IgD-negative memory B cell (primary cell): ENCODE data around the gene HSPA1L. TPM values are rescaled to one million over a fixed set of nuclear protein-coding genes. Genes with fewer than 3 reads are reported as not detected.
"Not testable (repeated sequence)": the region's sequence is repeated elsewhere in the genome, so short reads cannot be mapped to it uniquely, and the experiment has no call there.

Experiments
- H3K27ac Mint-ChIP-seq, 3 donors: one replicate each; pipeline ENCODE4 v1.8.0; 2020 to 2022; ENCODE audit warnings: mild to moderate bottlenecking in 3 of 3, mixed read lengths in 3 of 3, moderate library complexity in 1 of 3
- H3K27me3 Mint-ChIP-seq: one replicate; pipeline ENCODE4 v1.8.0; 2021; ENCODE audit warnings: mixed read lengths
- H3K36me3 Mint-ChIP-seq: one replicate; pipeline ENCODE4 v1.8.0; 2020; ENCODE audit warnings: mild to moderate bottlenecking, mixed read lengths
- H3K4me1 Mint-ChIP-seq, 3 donors: one replicate each; pipeline ENCODE4 v1.8.0; 2020 to 2022; ENCODE audit warnings: mixed read lengths in 3 of 3, mild to moderate bottlenecking in 1 of 3
- H3K4me3 Mint-ChIP-seq, 4 donors: one replicate each; pipeline ENCODE4 v1.8.0; 2020 to 2022; ENCODE audit warnings: mild to moderate bottlenecking in 4 of 4, mixed read lengths in 4 of 4, moderate library complexity in 3 of 4
- H3K9me3 Mint-ChIP-seq, 3 donors: one replicate each; pipeline ENCODE4 v1.8.0; 2020 to 2021; ENCODE audit warnings: mixed read lengths in 3 of 3, mild to moderate bottlenecking in 1 of 3
- polyA plus RNA-seq: library from polyadenylated mRNA; unstranded; fragments of 300-500 nt; fragmentation: Illumina TruSeq; gene quantifications from one replicate; pipeline ENCODE4 v1.2.3, GENCODE V29; 2021

The HSPA1L gene
- polyA plus RNA-seq, 1 donor from 2014 or later = 1.2 TPM

GRCh38 chr6:31847276-31847978 lies 32.3 kb upstream of the HSPA1L start:
- no peak overlapping the region for H3K4me3 Mint-ChIP-seq
- peaks cover 0 to 1% (median 0%) of the 10 kb centered on the region in 3 donors for H3K4me1 Mint-ChIP-seq
- H3K36me3 Mint-ChIP-seq = peaks cover 3% of the 10 kb centered on the region
- H3K9me3 Mint-ChIP-seq = no peaks in the 10 kb centered on the region
- H3K27ac Mint-ChIP-seq = no peak overlapping the region
- H3K27me3 Mint-ChIP-seq = no peaks in the 10 kb centered on the region

GRCh38 chr6:31844507-31844906 lies 29.4 kb upstream of the HSPA1L start:
- H3K36me3 Mint-ChIP-seq = peaks cover 2% of the 10 kb centered on the region
- peaks cover 0 to 1% (median 0%) of the 10 kb centered on the region in 3 donors for H3K4me1 Mint-ChIP-seq
- no peak overlapping the region for H3K4me3 Mint-ChIP-seq
- H3K27me3 Mint-ChIP-seq = no peaks in the 10 kb centered on the region
- H3K9me3 Mint-ChIP-seq = no peaks in the 10 kb centered on the region
- H3K27ac Mint-ChIP-seq = no peak overlapping the region

- H3K36me3 Mint-ChIP-seq = peaks cover 2% of the 10 kb centered on the region
- no peaks in the 10 kb centered on the region for H3K9me3 Mint-ChIP-seq
- H3K27ac Mint-ChIP-seq = peak overlapping the region in 1 of 3 donors; percentile 67
- peaks cover 9 to 12% (median 10%) of the 10 kb centered on the region in 3 donors for H3K4me1 Mint-ChIP-seq
- no peaks in the 10 kb centered on the region for H3K27me3 Mint-ChIP-seq
- no peak overlapping the region for H3K4me3 Mint-ChIP-seq
Observed at GRCh38 chr6:31842053-31842452, 27.0 kb upstream of the HSPA1L start.

- Mint-ChIP-seq H3K4me1 (peaks cover 18 to 30% (median 20%) of the 10 kb centered on the region in 3 donors), H3K27ac (peak overlapping the region in 1 of 3 donors; percentile 54), H3K4me3 (peak overlapping the region in 1 of 4 donors; percentile 59)
- not testable (repeated sequence) for H3K27me3 Mint-ChIP-seq, H3K36me3 Mint-ChIP-seq, H3K9me3 Mint-ChIP-seq
Observed at GRCh38 chr6:31839779-31840126, 24.7 kb upstream of the HSPA1L start.

- Mint-ChIP-seq H3K9me3 (no peaks in the 10 kb centered on the region), H3K4me3 (peak overlapping the region in 3 of 4 donors; percentile 26 to 76 (median 59)), H3K27ac (peak overlapping the region in 2 of 3 donors; percentile 39 to 54), H3K36me3 (peaks cover 2% of the 10 kb centered on the region), H3K4me1 (peaks cover 17 to 31% (median 28%) of the 10 kb centered on the region in 3 donors), H3K27me3 (no peaks in the 10 kb centered on the region)
Observed at GRCh38 chr6:31838968-31839367, 23.9 kb upstream of the HSPA1L start.

- not testable (repeated sequence) for H3K27me3 Mint-ChIP-seq, H3K9me3 Mint-ChIP-seq, H3K36me3 Mint-ChIP-seq
- Mint-ChIP-seq H3K4me3 (peak overlapping the region in 3 of 4 donors; percentile 95 to 97 (median 95)), H3K4me1 (peaks cover 18 to 31% (median 28%) of the 10 kb centered on the region in 3 donors), H3K27ac (peak overlapping the region in 2 of 3 donors; percentile 98 to 99)
Observed at GRCh38 chr6:31838114-31838553, 23.1 kb upstream of the HSPA1L start.

- Mint-ChIP-seq H3K4me1 (peaks cover 22 to 34% (median 34%) of the 10 kb centered on the region in 3 donors), H3K27ac (peak overlapping the region; percentile 98 to 100 (median 99)), H3K4me3 (peak overlapping the region; percentile 95 to 98 (median 96)), H3K36me3 (peaks cover 2% of the 10 kb centered on the region), H3K9me3 (no peaks in the 10 kb centered on the region), H3K27me3 (no peaks in the 10 kb centered on the region)
Observed at GRCh38 chr6:31837369-31838113, 22.5 kb upstream of the HSPA1L start.

GRCh38 chr6:31836474-31837368 lies 21.6 kb upstream of the HSPA1L start:
- H3K36me3 Mint-ChIP-seq = peaks cover 2% of the 10 kb centered on the region
- peaks cover 22 to 34% (median 34%) of the 10 kb centered on the region in 3 donors for H3K4me1 Mint-ChIP-seq
- no peaks in the 10 kb centered on the region for H3K27me3 Mint-ChIP-seq
- H3K9me3 Mint-ChIP-seq = no peaks in the 10 kb centered on the region
- H3K27ac Mint-ChIP-seq = peak overlapping the region; percentile 98 to 100 (median 99)
- H3K4me3 Mint-ChIP-seq = peak overlapping the region; percentile 95 to 98 (median 96)

- Mint-ChIP-seq H3K4me1 (peaks cover 23 to 36% (median 34%) of the 10 kb centered on the region in 3 donors), H3K36me3 (peaks cover 2% of the 10 kb centered on the region), H3K27ac (peak overlapping the region; percentile 98 to 100 (median 99)), H3K4me3 (peak overlapping the region; percentile 95 to 98 (median 96)), H3K9me3 (no peaks in the 10 kb centered on the region), H3K27me3 (no peaks in the 10 kb centered on the region)
Observed at GRCh38 chr6:31836047-31836473, 21.0 kb upstream of the HSPA1L start.

GRCh38 chr6:31834367-31835250 lies 19.5 kb upstream of the HSPA1L start:
- no peaks in the 10 kb centered on the region for H3K9me3 Mint-ChIP-seq
- H3K4me3 Mint-ChIP-seq = peak overlapping the region; percentile 95 to 98 (median 96)
- peak overlapping the region; percentile 98 to 100 (median 99) for H3K27ac Mint-ChIP-seq
- H3K36me3 Mint-ChIP-seq = peaks cover 2% of the 10 kb centered on the region
- H3K4me1 Mint-ChIP-seq = peaks cover 30 to 41% (median 40%) of the 10 kb centered on the region in 3 donors
- H3K27me3 Mint-ChIP-seq = no peaks in the 10 kb centered on the region

- Mint-ChIP-seq H3K36me3 (no peaks in the 10 kb centered on the region), H3K27ac (peak overlapping the region in 1 of 3 donors; percentile 83), H3K27me3 (no peaks in the 10 kb centered on the region), H3K9me3 (no peaks in the 10 kb centered on the region), H3K4me1 (peaks cover 22 to 32% (median 30%) of the 10 kb centered on the region in 3 donors), H3K4me3 (peak overlapping the region; percentile 91 to 97 (median 96))
Observed at GRCh38 chr6:31831350-31832215, 16.5 kb upstream of the HSPA1L start.

- Mint-ChIP-seq H3K27ac (peak overlapping the region; percentile 82 to 95 (median 83)), H3K27me3 (no peaks in the 10 kb centered on the region), H3K36me3 (no peaks in the 10 kb centered on the region), H3K9me3 (no peaks in the 10 kb centered on the region), H3K4me3 (peak overlapping the region; percentile 91 to 97 (median 96)), H3K4me1 (peaks cover 17 to 31% (median 23%) of the 10 kb centered on the region in 3 donors)
Observed at GRCh38 chr6:31830886-31831335, 15.8 kb upstream of the HSPA1L start.
